Endothelial cell of umbilical vein (primary cell): ENCODE data around the gene ENGASE. TPM values are rescaled to one million over a fixed set of nuclear protein-coding genes. Genes with fewer than 3 reads are reported as not detected.

Experiments
- BruUV-seq: library from RNA; stranded (reverse); fragments of 400-500 nt; replicated peaks from 2 replicates; lab custom pipeline; 2021; lab: Mats Ljungman, UMichigan
- CTCF ChIA-PET: fragments of 300-600, 350-600 bp; sonication (Branson Sonifier 250); formaldehyde crosslinking; loops from one replicate; lab custom pipeline; 2021; ENCODE audit warnings: antibody characterized with exemption, inconsistent platforms; lab: Charles Lee
- POLR2A ChIA-PET: fragments of 300-600, 350-600 bp; sonication (Branson Sonifier 250); formaldehyde crosslinking; loops from one replicate; lab custom pipeline; 2021; ENCODE audit warnings: antibody characterized with exemption, inconsistent platforms; lab: Charles Lee
- DNase-seq: peaks from one replicate; pipeline ENCODE4 v3.0.0-alpha.2; 2011; ENCODE audit warnings: low read depth, low spot score
- FAIRE-seq: peaks from 2 replicates; lab custom pipeline; 2011; peaks lifted over from hg19 to GRCh38; lab: Jason Lieb, UNC
- H2AFZ ChIP-seq: 2 replicates; pipeline ENCODE4 v1.6.0; 2012; ENCODE audit warnings: low read depth, low read length, control low read depth, inconsistent platforms
- H3K27ac ChIP-seq: 2 replicates; pipeline ENCODE4 v1.5.1; 2011; ENCODE audit warnings: low read depth, mild to moderate bottlenecking, control low read depth, low read length, moderate library complexity; ENCODE audit not compliant: insufficient read depth
- H3K27me3 ChIP-seq, 2 experiments: 2 replicates each; pipeline versions ENCODE4 v1.6.0 to v1.6.1; 2011; ENCODE audit warnings: low read length in 2 of 2, mixed read lengths in 1 of 2; ENCODE audit not compliant: control insufficient read depth in 2 of 2, insufficient read depth in 2 of 2
- H3K36me3 ChIP-seq, 2 experiments: 2 replicates in 1 of 2; 3 replicates in 1 of 2; pipeline ENCODE4 v1.5.1; 2011; ENCODE audit warnings: low read length in 2 of 2, mild to moderate bottlenecking in 1 of 2, moderate library complexity in 1 of 2; ENCODE audit not compliant: control insufficient read depth in 2 of 2, insufficient read depth in 2 of 2; ENCODE audit errors: extremely low read depth in 1 of 2
- H3K4me1 ChIP-seq: 3 replicates; pipeline ENCODE4 v1.5.1; 2011; ENCODE audit warnings: mild to moderate bottlenecking, low read length; ENCODE audit not compliant: control insufficient read depth, insufficient read depth; ENCODE audit errors: extremely low read depth
- H3K4me2 ChIP-seq: 2 replicates; pipeline ENCODE4 v1.6.1; 2011; ENCODE audit warnings: low read length, control low read depth, mixed read lengths; ENCODE audit not compliant: insufficient read depth
- H3K4me3 ChIP-seq, 3 experiments: fragments of 200-600 bp in 1 of 3; sonication (generic), shearing (Covaris generic) in 1 of 3; replicated peaks in 1 of 3; 2 replicates each; pipeline ENCODE4 v1.5.1; 2011 to 2016; ENCODE audit warnings: control low read depth in 3 of 3, low read length in 3 of 3, mild to moderate bottlenecking in 2 of 3, inconsistent platforms in 1 of 3, low read depth in 1 of 3, moderate library complexity in 1 of 3; ENCODE audit not compliant: insufficient read depth in 1 of 3
- H3K79me2 ChIP-seq: 2 replicates; pipeline ENCODE4 v1.6.0; 2012; ENCODE audit warnings: low read length, inconsistent platforms; ENCODE audit not compliant: control insufficient read depth, insufficient read depth
- H3K9ac ChIP-seq: replicated peaks from 2 replicates; pipeline ENCODE3; 2011; ENCODE audit warnings: low read length, control low read depth; ENCODE audit not compliant: insufficient read depth; ENCODE audit errors: extremely low read depth
- H3K9me1 ChIP-seq: replicated peaks from 3 replicates; pipeline ENCODE4 v1.6.0; 2011; ENCODE audit warnings: mild to moderate bottlenecking, low read length; ENCODE audit not compliant: control insufficient read depth, insufficient read depth; ENCODE audit errors: extremely low read depth
- H3K9me3 ChIP-seq: replicated peaks from 2 replicates; pipeline ENCODE4 v1.5.1; 2012; ENCODE audit warnings: low read length, inconsistent platforms; ENCODE audit not compliant: control insufficient read depth, insufficient read depth
- H4K20me1 ChIP-seq: replicated peaks from 2 replicates; pipeline ENCODE3; 2011; ENCODE audit warnings: mild to moderate bottlenecking, low read length; ENCODE audit not compliant: control insufficient read depth, insufficient read depth; ENCODE audit errors: extremely low read depth
- CTCF ChIP-seq, 2 donors: IDR thresholded peaks; 1 replicate in 1 of 2; 2 replicates in 1 of 2; pipeline ENCODE4 v1.5.1; 2011; ENCODE audit warnings: low read length in 2 of 2, mild to moderate bottlenecking in 2 of 2, moderate library complexity in 2 of 2, control low read depth in 1 of 2, inconsistent platforms in 1 of 2, low read depth in 1 of 2; ENCODE audit not compliant: insufficient read depth in 1 of 2; ENCODE audit errors: extremely low read depth in 1 of 2
- EZH2 ChIP-seq: IDR thresholded peaks from 2 replicates; pipeline ENCODE4 v1.6.1; 2012; ENCODE audit warnings: borderline replicate concordance, low read depth, mild to moderate bottlenecking, moderate library complexity, low read length, inconsistent platforms; ENCODE audit not compliant: severe bottlenecking
- FOS ChIP-seq: IDR thresholded peaks from 2 replicates; pipeline ENCODE4 v1.6.1; 2011; ENCODE audit warnings: mild to moderate bottlenecking, low read length, moderate library complexity, borderline replicate concordance; ENCODE audit not compliant: insufficient read depth
- GATA2 ChIP-seq: IDR thresholded peaks from 2 replicates; pipeline ENCODE4 v1.7.0; 2011; ENCODE audit warnings: low read depth, mild to moderate bottlenecking, moderate library complexity, mixed read lengths, low read length; ENCODE audit not compliant: insufficient read length, insufficient read depth
- JUN ChIP-seq: IDR thresholded peaks from 2 replicates; pipeline ENCODE4 v1.6.1; 2011; ENCODE audit warnings: borderline replicate concordance, low read depth; ENCODE audit not compliant: insufficient read length, insufficient read depth
- MAX ChIP-seq: IDR thresholded peaks from 2 replicates; pipeline ENCODE4 v1.6.1; 2011; ENCODE audit not compliant: insufficient read depth, insufficient read length
- MYC ChIP-seq: IDR thresholded peaks from one replicate; pipeline ENCODE4 v1.6.1; 2011; ENCODE audit warnings: mild to moderate bottlenecking, low read depth, low read length
- POLR2A ChIP-seq: IDR thresholded peaks from 2 replicates; pipeline ENCODE4 v1.6.1; 2012; ENCODE audit warnings: low read depth, mild to moderate bottlenecking, control low read depth, low read length
- POLR2AphosphoS5 ChIP-seq: IDR thresholded peaks from 2 replicates; pipeline ENCODE4 v1.6.1; 2012; ENCODE audit warnings: low read depth, mild to moderate bottlenecking, control low read depth, low read length, moderate library complexity; ENCODE audit not compliant: insufficient read depth
- dilution Hi-C: fragments of 300-500 bp; cut with MboI; formaldehyde crosslinking; loops from one replicate; pipeline ENCODE4 v1.15.0; 2019; ENCODE audit warnings: low sequenced_read_pairs; ENCODE audit not compliant: extremely low pct_ligation_motif_present
- intact Hi-C: fragments of 100-400 bp; cut with micrococcal nuclease; formaldehyde crosslinking; loops from one replicate; pipeline ENCODE4 v1.10.0; 2022
- polyA plus RNA-seq, 4 experiments: library from polyadenylated mRNA; depleted of rRNA in 3 of 4; stranded (reverse) in 3 of 4; unstranded in 1 of 4; fragments of >200 nt; gene quantifications; 2 replicates each; pipeline versions ENCODE4 v1.2.1 to v1.2.3, GENCODE V29; 2011 to 2012; ENCODE audit warnings: missing spikeins in 1 of 4
- total RNA-seq: library from RNA; stranded (reverse); gene quantifications from 2 replicates; pipeline ENCODE4 v1.2.3, GENCODE V29; 2021

ENGASE gene
- total and polyA plus RNA-seq, 2 donors (not counting 3 experiments of a cell fraction or from before 2014, with no cell fraction given) = 13.7 to 20.8 TPM

DNA sequence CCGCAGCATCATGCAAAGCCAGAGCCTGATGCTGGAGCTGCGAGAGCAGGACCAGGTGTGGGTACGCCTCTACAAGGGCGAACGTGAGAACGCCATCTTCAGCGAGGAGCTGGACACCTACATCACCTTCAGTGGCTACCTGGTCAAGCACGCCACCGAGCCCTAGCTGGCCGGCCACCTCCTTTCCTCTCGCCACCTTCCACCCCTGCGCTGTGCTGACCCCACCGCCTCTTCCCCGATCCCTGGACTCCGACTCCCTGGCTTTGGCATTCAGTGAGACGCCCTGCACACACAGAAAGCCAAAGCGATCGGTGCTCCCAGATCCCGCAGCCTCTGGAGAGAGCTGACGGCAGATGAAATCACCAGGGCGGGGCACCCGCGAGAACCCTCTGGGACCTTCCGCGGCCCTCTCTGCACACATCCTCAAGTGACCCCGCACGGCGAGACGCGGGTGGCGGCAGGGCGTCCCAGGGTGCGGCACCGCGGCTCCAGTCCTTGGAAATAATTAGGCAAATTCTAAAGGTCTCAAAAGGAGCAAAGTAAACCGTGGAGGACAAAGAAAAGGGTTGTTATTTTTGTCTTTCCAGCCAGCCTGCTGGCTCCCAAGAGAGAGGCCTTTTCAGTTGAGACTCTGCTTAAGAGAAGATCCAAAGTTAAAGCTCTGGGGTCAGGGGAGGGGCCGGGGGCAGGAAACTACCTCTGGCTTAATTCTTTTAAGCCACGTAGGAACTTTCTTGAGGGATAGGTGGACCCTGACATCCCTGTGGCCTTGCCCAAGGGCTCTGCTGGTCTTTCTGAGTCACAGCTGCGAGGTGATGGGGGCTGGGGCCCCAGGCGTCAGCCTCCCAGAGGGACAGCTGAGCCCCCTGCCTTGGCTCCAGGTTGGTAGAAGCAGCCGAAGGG lies 26.4 kb upstream of the ENGASE start:
- no peak for FAIRE-seq
- ChIA-PET CTCF (interaction anchor here (0.7 to 3.3 kb wide), 5 partner anchors 34 to 345 kb away, joined by 3 to 16 read pairs (median 4); no protein-coding TSS in a partner anchor), POLR2A (no interaction called here)
- DNase-seq = no peak
- no peaks in the 10 kb centered on the region for H3K9me3 ChIP-seq
- intact Hi-C loops = no loop called here
- no peak overlapping the region for H2AFZ ChIP-seq
- no peak overlapping the region for H3K4me3 ChIP-seq
- H3K79me2 ChIP-seq = no peaks in the 10 kb centered on the region
- H3K36me3 ChIP-seq = no peaks in the 10 kb centered on the region
- TF ChIP-seq POLR2AphosphoS5 (no peak), JUN (no peak), FOS (no peak), GATA2 (no peak), CTCF (IDR thresholded peaks at IDR 0.05; ENCODE audit: extremely low read depth in 1 of 2, insufficient read depth in 1 of 2, low read depth in 1 of 2, low read length in 2 of 2) (no peak), EZH2 (no peak), MAX (no peak), POLR2A (no peak), MYC (no peak)
- no peak overlapping the region for H3K4me2 ChIP-seq
- H4K20me1 ChIP-seq = no peaks in the 10 kb centered on the region
- peaks cover 0 to 2% of the 10 kb centered on the region in 2 experiments for H3K27me3 ChIP-seq
- no peaks in the 10 kb centered on the region for H3K9me1 ChIP-seq
- BruUV-seq = no TSS peak
- dilution Hi-C loops = no loop called here
- no peak overlapping the region for H3K9ac ChIP-seq
- peaks cover 2% of the 10 kb centered on the region for H3K4me1 ChIP-seq
- H3K27ac ChIP-seq = no peak overlapping the region
